GM12801 (cell line): Measurements from ENCODE around the gene TP53AIP1.

Experiments
- CTCF ChIP-seq: IDR thresholded peaks from one replicate; pipeline ENCODE4 v1.5.1; 2011; ENCODE audit warnings: control low read depth; ENCODE audit not compliant: insufficient read length; ENCODE audit errors: extremely low read depth

The TP53AIP1 gene

GRCh38 chr11:128943428-128943976 is 831 bp upstream of the TP53AIP1 start:
- TF ChIP-seq CTCF = no peak

GRCh38 chr11:128942272-128942612 is 429 bp downstream of the TP53AIP1 start:
- TF ChIP-seq CTCF = no peak

- TF ChIP-seq CTCF = no peak
Observed at GRCh38 chr11:128941573-128942271, 949 bp downstream of the TP53AIP1 start.

- no peak for TF ChIP-seq CTCF
Observed at GRCh38 chr11:128941110-128941509, 1.6 kb downstream of the TP53AIP1 start.

GRCh38 chr11:128940603-128941002 is 2.1 kb downstream of the TP53AIP1 start:
- TF ChIP-seq CTCF = no peak

- no peak for TF ChIP-seq CTCF
Observed at GRCh38 chr11:128940156-128940555, 2.5 kb downstream of the TP53AIP1 start.

- TF ChIP-seq CTCF = no peak
Observed at GRCh38 chr11:128939591-128939990, 3.1 kb downstream of the TP53AIP1 start.
